Liver (tissue), 9 donors: ENCODE data around the gene PPP2R2B. TPM values are rescaled to one million over a fixed set of nuclear protein-coding genes. Genes with fewer than 3 reads are reported as not detected.

Source experiments
- DNase-seq: peaks from one replicate; pipeline ENCODE4 v3.0.0-alpha.2; 2017; ENCODE audit warnings: low spot score
- H3K27ac ChIP-seq, 2 donors: one replicate each; pipeline ENCODE4 v1.7.0; 2013; ENCODE audit warnings: inconsistent platforms in 2 of 2, low read length in 2 of 2, control low read depth in 1 of 2, low read depth in 1 of 2, mild to moderate bottlenecking in 1 of 2
- H3K27me3 ChIP-seq, 4 donors: one replicate each; pipeline versions ENCODE4 v1.6.1 to v1.7.0; 2013; ENCODE audit warnings: low read length in 3 of 4, inconsistent platforms in 1 of 4, mild to moderate bottlenecking in 1 of 4, moderate library complexity in 1 of 4; ENCODE audit not compliant: control insufficient read depth in 4 of 4, insufficient read depth in 4 of 4
- H3K36me3 ChIP-seq, 4 donors: one replicate each; pipeline versions ENCODE4 v1.6.1 to v1.7.0; 2013; ENCODE audit warnings: low read length in 3 of 4, mild to moderate bottlenecking in 3 of 4, low read depth in 1 of 4, moderate library complexity in 1 of 4; ENCODE audit not compliant: control insufficient read depth in 4 of 4, insufficient read depth in 3 of 4
- H3K4me1 ChIP-seq, 4 donors: one replicate each; pipeline versions ENCODE4 v1.6.1 to v1.7.0; 2013; ENCODE audit warnings: low read length in 3 of 4, mild to moderate bottlenecking in 3 of 4, moderate library complexity in 1 of 4; ENCODE audit not compliant: control insufficient read depth in 4 of 4, insufficient read depth in 4 of 4
- H3K4me3 ChIP-seq, 3 donors: one replicate each; pipeline versions ENCODE4 v1.6.1 to v1.7.0; 2013; ENCODE audit warnings: low read length in 3 of 3, control low read depth in 1 of 3, low read depth in 1 of 3, mild to moderate bottlenecking in 1 of 3
- H3K9ac ChIP-seq, 2 donors: one replicate each; pipeline ENCODE4 v1.7.0; 2013; ENCODE audit warnings: low read length in 2 of 2, mild to moderate bottlenecking in 2 of 2, moderate library complexity in 2 of 2, control low read depth in 1 of 2, low read depth in 1 of 2
- H3K9me3 ChIP-seq, 4 donors: one replicate each; pipeline versions ENCODE4 v1.6.1 to v1.7.0; 2013; ENCODE audit warnings: low read length in 3 of 4; ENCODE audit not compliant: control insufficient read depth in 4 of 4
- ATF3 ChIP-seq: IDR thresholded peaks from 2 replicates; pipeline ENCODE4 v1.6.1; 2016; ENCODE audit warnings: antibody characterized with exemption
- CTCF ChIP-seq: fragments of 150-350 bp; IDR thresholded peaks from 2 replicates; pipeline ENCODE4 v1.5.1; 2017; ENCODE audit warnings: improper control_type of control experiment, low read depth, low read length; ENCODE audit not compliant: missing input control
- EGR1 ChIP-seq, 2 donors: IDR thresholded peaks; 2 replicates each; pipeline ENCODE4 v1.6.1; 2016 to 2018; ENCODE audit warnings: antibody characterized with exemption in 2 of 2, low read depth in 2 of 2
- FOXA1 ChIP-seq: IDR thresholded peaks from 2 replicates; pipeline ENCODE4 v1.6.1; 2016; ENCODE audit warnings: antibody characterized with exemption
- FOXA2 ChIP-seq: IDR thresholded peaks from 2 replicates; pipeline ENCODE4 v1.6.1; 2016; ENCODE audit warnings: antibody characterized with exemption
- GABPA ChIP-seq, 2 donors: IDR thresholded peaks in 1 of 2; conservative IDR thresholded peaks in 1 of 2; 2 replicates each; pipeline ENCODE4 v1.6.1; 2016; ENCODE audit warnings: antibody characterized with exemption in 2 of 2, mild to moderate bottlenecking in 1 of 2, moderate library complexity in 1 of 2
- HNF4A ChIP-seq, 2 donors: conservative IDR thresholded peaks; 2 replicates each; pipeline ENCODE4 v1.6.1; 2016; ENCODE audit warnings: antibody characterized with exemption in 2 of 2, mild to moderate bottlenecking in 2 of 2
- HNF4G ChIP-seq: IDR thresholded peaks from 2 replicates; pipeline ENCODE4 v1.6.1; 2016; ENCODE audit warnings: antibody characterized with exemption
- JUND ChIP-seq, 2 donors: IDR thresholded peaks; 2 replicates each; pipeline ENCODE4 v1.6.1; 2016; ENCODE audit warnings: antibody characterized with exemption in 2 of 2
- MAX ChIP-seq: IDR thresholded peaks from 2 replicates; pipeline ENCODE4 v1.6.1; 2016; ENCODE audit warnings: antibody characterized with exemption
- NR2F2 ChIP-seq: IDR thresholded peaks from 2 replicates; pipeline ENCODE4 v1.6.1; 2016; ENCODE audit warnings: antibody characterized with exemption
- RAD21 ChIP-seq, 2 donors: IDR thresholded peaks; 2 replicates each; pipeline ENCODE4 v1.6.1; 2016; ENCODE audit warnings: antibody characterized with exemption in 2 of 2, mild to moderate bottlenecking in 2 of 2
- REST ChIP-seq: IDR thresholded peaks from 2 replicates; pipeline ENCODE4 v1.6.1; 2016; ENCODE audit warnings: antibody characterized with exemption, mild to moderate bottlenecking
- RXRA ChIP-seq, 2 donors: IDR thresholded peaks; 2 replicates each; pipeline ENCODE4 v1.6.1; 2017 to 2018; ENCODE audit warnings: antibody characterized with exemption in 2 of 2, mild to moderate bottlenecking in 1 of 2
- SP1 ChIP-seq: IDR thresholded peaks from 2 replicates; pipeline ENCODE4 v1.6.1; 2018; ENCODE audit warnings: antibody characterized with exemption, mild to moderate bottlenecking
- TAF1 ChIP-seq: conservative IDR thresholded peaks from 2 replicates; pipeline ENCODE4 v1.6.1; 2016; ENCODE audit warnings: antibody characterized with exemption, mild to moderate bottlenecking
- YY1 ChIP-seq: IDR thresholded peaks from 2 replicates; pipeline ENCODE4 v1.6.1; 2016; ENCODE audit warnings: antibody characterized with exemption, mild to moderate bottlenecking
- ZBTB33 ChIP-seq: IDR thresholded peaks from 2 replicates; pipeline ENCODE4 v1.6.1; 2016; ENCODE audit warnings: antibody characterized with exemption
- WGBS: extraction: QIAGEN DNeasy Blood & Tissue Kit; methylation state at CpG from one replicate; pipeline ENCODE4 v1.1.7; 2013; 5-methylcytosine and 5-hydroxymethylcytosine counted together
- polyA plus RNA-seq, 2 donors: library from polyadenylated mRNA; stranded (reverse) in 1 of 2; unstranded in 1 of 2; fragments of 200-250 nt in 1 of 2; fragments of >200 nt in 1 of 2; fragmentation: Nextera tagmentation in 1 of 2; extraction: Ambion mirVana in 1 of 2; gene quantifications; one replicate each; pipeline versions ENCODE4 v1.2.1 to v1.2.3, GENCODE V29; 2013 to 2015
- total RNA-seq, 2 donors: library from RNA; depleted of rRNA; stranded (reverse); fragments of >200 nt; gene quantifications; one replicate each; pipeline ENCODE4 v1.2.3, GENCODE V29; 2014
- donor health status: healthy.
- donor health status: healthy.
- donor health status: healthy.
- donor health status: healthy.
- donor health status: healthy.

The PPP2R2B gene
- total and polyA plus RNA-seq, 4 donors = 0.15 to 6.3 (median 0.40) TPM

GRCh38 chr5:146538432-146538831 is 340.1 kb downstream of the PPP2R2B start:
- peaks cover 0 to 2% (median 0%) of the 10 kb centered on the region in 4 donors for H3K4me1 ChIP-seq
- H3K4me3 ChIP-seq = no peak overlapping the region
- DNase-seq = no peak
- H3K27me3 ChIP-seq = no peaks in the 10 kb centered on the region
- H3K9me3 ChIP-seq = no peaks in the 10 kb centered on the region
- H3K27ac ChIP-seq = no peak overlapping the region
- TF ChIP-seq FOXA1 (no peak), FOXA2 (no peak), CTCF (no peak), JUND (IDR thresholded peaks at IDR 0.05) (no peak), HNF4A (conservative IDR thresholded peaks at IDR 0.05) (no peak), REST (no peak), SP1 (no peak), NR2F2 (no peak), ATF3 (no peak), HNF4G (no peak), RAD21 (IDR thresholded peaks at IDR 0.05) (no peak), EGR1 (IDR thresholded peaks at IDR 0.05; ENCODE audit: low read depth in 2 of 2) (no peak), RXRA (IDR thresholded peaks at IDR 0.05) (no peak), GABPA (IDR thresholded peaks at IDR 0.05 in 1 of 2, conservative IDR thresholded peaks at IDR 0.05 in 1 of 2) (no peak), TAF1 (no peak), ZBTB33 (no peak), YY1 (no peak), MAX (no peak)
- H3K9ac ChIP-seq = no peak overlapping the region
- H3K36me3 ChIP-seq = no peaks in the 10 kb centered on the region
- WGBS = 89% methylated on average over 3 of the region's 3 CpGs
